ENCODE measurements around the gene RXFP3. TPM values are rescaled to one million over a fixed set of nuclear protein-coding genes. Genes with fewer than 3 reads are reported as not detected.
A peak's percentile ranks its signal among the peaks of the same experiment; 100 is the strongest.

The RXFP3 gene
- total and polyA plus RNA-seq, 2 of the 8 experiments (the other 6 are each of a cell fraction or from before 2014, with no cell fraction given) = 0.15 TPM; not detected in 1

DNA sequence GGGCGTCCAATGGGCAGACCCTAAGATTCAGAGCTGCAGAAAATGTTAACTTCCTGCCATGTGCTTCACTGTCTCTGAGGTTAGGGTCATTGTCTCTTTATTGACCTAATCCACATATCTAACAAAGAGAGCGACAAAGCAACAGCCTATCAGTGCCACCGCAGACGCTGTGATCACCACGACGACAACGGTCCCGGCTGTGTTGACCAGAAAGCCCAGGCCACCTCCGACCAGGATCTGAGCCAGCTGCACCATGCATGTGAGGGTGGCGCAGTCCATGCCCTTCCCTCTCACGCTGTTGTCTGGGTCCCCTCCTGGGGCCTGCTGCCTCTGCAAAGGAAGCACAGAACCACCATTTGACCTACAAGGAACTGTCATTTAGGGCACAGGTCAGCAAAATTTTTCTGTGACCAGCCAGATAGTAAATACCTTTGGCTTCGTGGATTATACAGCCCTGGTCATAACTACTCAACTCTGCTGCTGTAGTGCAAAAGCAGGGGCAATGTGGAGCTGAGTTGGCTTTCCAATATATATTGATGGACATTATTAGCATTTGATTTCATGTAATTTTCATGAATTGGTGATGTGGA is 8.5 kb downstream of the RXFP3 start:
- no peaks in the 10 kb centered on the region for H3K79me2 ChIP-seq (ENCODE audit: control insufficient read depth in 1 of 2, insufficient read depth in 2 of 2, low read length in 2 of 2)
- H3K56ac ChIP-seq (replicated peaks; ENCODE audit: insufficient read length, low read depth, low read length) = no peak overlapping the region
- H4K91ac ChIP-seq (replicated peaks; ENCODE audit: insufficient read length, low read length) = no peak overlapping the region
- H4K8ac ChIP-seq (ENCODE audit: extremely low read depth, insufficient read depth, low read length) = no peak overlapping the region; the same call in 1 of the 2 replicates
- H3K4me2 ChIP-seq (ENCODE audit: insufficient read depth in 1 of 2, low read depth in 2 of 2, low read length in 2 of 2) = no peak overlapping the region
- no peak for FAIRE-seq
- CTCF ChIA-PET (ENCODE audit: partially characterized antibody) = interaction anchor here (0.8 to 1.4 kb wide), 3 partner anchors 9 to 355 kb away, joined by 3 to 4 read pairs (median 3); partner anchors contain the start of gene RXFP3
- H2BK120ac ChIP-seq (replicated peaks; ENCODE audit: low read depth, low read length) = no peak overlapping the region
- no peak overlapping the region for H2BK5ac ChIP-seq (ENCODE audit: low read depth, low read length)
- no peaks in the 10 kb centered on the region for H3K23me2 ChIP-seq (ENCODE audit: low read depth, low read length)
- no peak overlapping the region for H3K4ac ChIP-seq (replicated peaks; ENCODE audit: insufficient read length, low read depth, low read length)
- H3K9me3 ChIP-seq (ENCODE audit: insufficient read depth in 2 of 2, low read depth in 1 of 2, low read length in 1 of 2) = no peaks in the 10 kb centered on the region
- no peak for DNase-seq (ENCODE audit: low read depth in 1 of 2, low spot score in 2 of 2)
- H3K27ac ChIP-seq (ENCODE audit: low read depth, low read length) = no peak overlapping the region
- H3K14ac ChIP-seq (ENCODE audit: insufficient read length) = no peak overlapping the region
- H2AK5ac ChIP-seq (ENCODE audit: low read depth, low read length) = no peak overlapping the region
- no peaks in the 10 kb centered on the region for H3K36me3 ChIP-seq (ENCODE audit: control insufficient read depth in 2 of 4, insufficient read depth in 4 of 4, low read length in 3 of 4)
- H2BK15ac ChIP-seq (ENCODE audit: low read length) = no peak overlapping the region
- peak overlapping the region; percentile 87 for H2AFZ ChIP-seq (ENCODE audit: low read length)
- TF ChIP-seq, protein P1, sequence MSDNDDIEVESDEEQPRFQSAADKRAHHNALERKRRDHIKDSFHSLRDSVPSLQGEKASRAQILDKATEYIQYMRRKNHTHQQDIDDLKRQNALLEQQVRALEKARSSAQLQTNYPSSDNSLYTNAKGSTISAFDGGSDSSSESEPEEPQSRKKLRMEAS (IDR thresholded peaks at IDR 0.05) = peak; percentile 44; the same call in 1 of the 2 replicates
- TF ChIP-seq MAFK (IDR thresholded peaks at IDR 0.05; ENCODE audit: low read depth, low read length) (peak; percentile 5; the same call in 1 of the 2 replicates), KDM1A (IDR thresholded peaks at IDR 0.05; ENCODE audit: borderline replicate concordance, low read length) (no peak), SP1 (IDR thresholded peaks at IDR 0.05; ENCODE audit: low read depth, low read length) (no peak)
- no peak overlapping the region for H2BK20ac ChIP-seq (ENCODE audit: low read length)
- H4K5ac ChIP-seq (ENCODE audit: insufficient read length, low read depth, low read length) = no peak overlapping the region
- H3K4me1 ChIP-seq (replicated peaks in 1 of 4; ENCODE audit: control insufficient read depth in 3 of 4, insufficient read depth in 4 of 4, low read length in 3 of 4) = peaks cover 0 to 2% (median under 1%) of the 10 kb centered on the region in 4 experiments; a peak in 1 of 7 replicates
- no peak overlapping the region for H2BK12ac ChIP-seq (ENCODE audit: low read depth, low read length)
- H3K9ac ChIP-seq (replicated peaks in 1 of 4; ENCODE audit: extremely low read depth in 1 of 4, low read depth in 3 of 4, low read length in 3 of 4) = no peak overlapping the region
- H3K79me1 ChIP-seq (ENCODE audit: low read depth, low read length) = no peaks in the 10 kb centered on the region
- H3K23ac ChIP-seq (ENCODE audit: insufficient read length) = no peak overlapping the region
- 82% methylated on average over 12 of the region's 12 CpGs; no CpG with 5 or more reads in 1 of the 2 experiments for WGBS, 2 experiments (ENCODE audit: extremely low coverage in 1 of 2, insufficient coverage in 1 of 2, insufficient read length in 1 of 2, insufficient replicate concordance in 2 of 2, low coverage in 1 of 2, low lambda C conversion rate in 2 of 2, missing lambda C conversion rate in 1 of 2)
- no peaks in the 10 kb centered on the region for H4K20me1 ChIP-seq (replicated peaks in 1 of 2; ENCODE audit: control insufficient read depth in 1 of 2, insufficient read depth in 2 of 2, low read length in 2 of 2)
- H3K27me3 ChIP-seq (replicated peaks in 1 of 4; ENCODE audit: control insufficient read depth in 3 of 4, extremely low read depth in 1 of 4, insufficient read depth in 3 of 4, low read length in 3 of 4) = no peaks in the 10 kb centered on the region
- H3K4me3 ChIP-seq (ENCODE audit: extremely low read depth in 1 of 4, insufficient read depth in 2 of 4, low read depth in 3 of 4, low read length in 4 of 4) = no peak overlapping the region
- H3K18ac ChIP-seq (ENCODE audit: extremely low read depth, low read length) = no peak overlapping the region
- POLR2A ChIA-PET (ENCODE audit: partially characterized antibody) = no interaction called here
